ENCODE measurements around the gene CRBN. TPM values are rescaled to one million over a fixed set of nuclear protein-coding genes. Genes with fewer than 3 reads are reported as not detected.

Gene CRBN
- total and polyA plus RNA-seq, 9 of the 15 experiments (the other 6 are each of a cell fraction or from before 2014, with no cell fraction given) = 40.8 to 331 (median 57.4) TPM

DNA sequence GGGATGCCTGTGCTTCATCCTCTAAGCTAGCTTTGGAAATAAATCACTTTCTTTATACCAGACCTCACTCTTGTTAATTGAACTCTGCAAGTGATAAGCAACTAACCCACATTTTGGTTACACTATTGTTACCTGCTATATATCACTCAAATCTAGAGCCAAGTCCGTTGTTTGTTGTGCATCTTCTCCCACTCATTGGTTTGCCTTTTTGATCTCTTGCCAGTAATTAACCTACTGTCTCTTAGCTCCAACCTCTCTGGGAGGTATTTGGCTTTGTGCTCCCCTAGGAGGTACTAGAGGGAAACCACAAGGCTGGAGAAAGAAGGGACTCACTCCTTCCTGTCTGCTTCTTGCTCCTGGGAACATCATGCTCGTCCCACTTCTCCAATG lies 12.8 kb upstream of the CRBN start:
- Histone ChIP-seq H3K27ac (ENCODE audit: extremely low read depth, low read depth, low read length) (peak overlapping the region; percentile 27), H3K4me2 (ENCODE audit: insufficient read depth, low read length) (peak overlapping the region; percentile 62), H3K9me1 (ENCODE audit: control insufficient read depth, insufficient read depth, low read length) (no peaks in the 10 kb centered on the region), H3K79me2 (ENCODE audit: control insufficient read depth, insufficient read depth, low read length) (no peaks in the 10 kb centered on the region), H3K4me1 (replicated peaks in 1 of 2; ENCODE audit: control insufficient read depth in 2 of 2, insufficient read depth in 2 of 2, low read length in 2 of 2) (peaks cover 0 to 45% of the 10 kb centered on the region in 2 experiments; a peak in 3 of 5 replicates), H3K9me3 (replicated peaks; ENCODE audit: control insufficient read depth, insufficient read depth, low read depth, low read length) (no peaks in the 10 kb centered on the region), H3K36me3 (ENCODE audit: control insufficient read depth, insufficient read depth, low read length) (no peaks in the 10 kb centered on the region; the same call in 2 of the 3 replicates), H2AFZ (ENCODE audit: low read depth, low read length) (peak overlapping the region; percentile 79), H3K27me3 (ENCODE audit: control insufficient read depth in 2 of 2, insufficient read depth in 2 of 2, low read length in 2 of 2) (no peaks in the 10 kb centered on the region), H3K9ac (ENCODE audit: insufficient read depth in 1 of 2, low read depth in 2 of 2, low read length in 2 of 2) (peak overlapping the region in 1 of 2 experiments; percentile 4; a peak in 1 of 4 replicates), H4K20me1 (replicated peaks; ENCODE audit: control insufficient read depth, insufficient read depth, low read length) (no peaks in the 10 kb centered on the region), H3K4me3 (no peak overlapping the region)
- ATAC-seq = peak; percentile 54
- intact Hi-C loops (cut with micrococcal nuclease) = loop anchor here (2.0 kb wide), 1 partner anchor 809 kb away; no protein-coding TSS in a partner anchor
- DNase-seq (ENCODE audit: extremely low read depth in 1 of 4, low spot score in 3 of 4) = peak in 2 of 4 experiments; percentile 23 to 47
- in situ Hi-C loops (cut with MboI) = no loop called here
- POLR2A ChIA-PET = interaction anchor here (0.9 to 1.1 kb wide), 2 partner anchors 14 to 1095 kb away, joined by 4 to 5 read pairs; no protein-coding TSS in a partner anchor
- BruUV-seq (replicated peaks) = no TSS peak
- FAIRE-seq = peak; percentile 58
- WGBS (ENCODE audit: insufficient coverage, low coverage, missing lambda C conversion rate) = 15% methylated on average over 2 of the region's 2 CpGs
- CTCF ChIA-PET (ENCODE audit: low intra/inter-chr PET ratio) = no interaction called here
- TF ChIP-seq USF1 (CRISPR knock-in tag; IDR thresholded peaks at IDR 0.05) = no peak
- TF ChIP-seq ZFPM2 (CRISPR knock-in tag; IDR thresholded peaks at IDR 0.05) = 0 out of 2 replicates have a peak, but pooled peaks have one; percentile 14
- 0 out of 2 replicates have a peak, but pooled peaks have one; percentile 12 for TF ChIP-seq EHMT2 (IDR thresholded peaks at IDR 0.05)
- TF ChIP-seq TAF1 (IDR thresholded peaks at IDR 0.05; ENCODE audit: control insufficient read depth, extremely low read depth, insufficient read depth, low read length, severe bottlenecking) = no peak
- peak; percentile 72; the same call in 1 of the 2 replicates for TF ChIP-seq ZNF764 (CRISPR knock-in tag; IDR thresholded peaks at IDR 0.05; ENCODE audit: low read depth)
- no peak for TF ChIP-seq FOS (IDR thresholded peaks at IDR 0.05; ENCODE audit: extremely low read depth, insufficient read length)
- TF ChIP-seq, protein P1, sequence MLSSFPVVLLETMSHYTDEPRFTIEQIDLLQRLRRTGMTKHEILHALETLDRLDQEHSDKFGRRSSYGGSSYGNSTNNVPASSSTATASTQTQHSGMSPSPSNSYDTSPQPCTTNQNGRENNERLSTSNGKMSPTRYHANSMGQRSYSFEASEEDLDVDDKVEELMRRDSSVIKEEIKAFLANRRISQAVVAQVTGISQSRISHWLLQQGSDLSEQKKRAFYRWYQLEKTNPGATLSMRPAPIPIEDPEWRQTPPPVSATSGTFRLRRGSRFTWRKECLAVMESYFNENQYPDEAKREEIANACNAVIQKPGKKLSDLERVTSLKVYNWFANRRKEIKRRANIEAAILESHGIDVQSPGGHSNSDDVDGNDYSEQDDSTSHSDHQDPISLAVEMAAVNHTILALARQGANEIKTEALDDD (IDR thresholded peaks at IDR 0.05) = peak; percentile 85
- TF ChIP-seq ZBTB11 (CRISPR knock-in tag; IDR thresholded peaks at IDR 0.05) = 0 out of 6 replicates have a peak, but pooled peaks of 1 of the 3 experiments have one; percentile 42
- 0 out of 4 replicates have a peak, but pooled peaks of 1 of the 2 experiments have one; percentile 11 for TF ChIP-seq KDM1A (IDR thresholded peaks at IDR 0.05)
- peak; percentile 49; the same call in 1 of the 2 replicates for TF ChIP-seq ZFP1 (CRISPR knock-in tag; IDR thresholded peaks at IDR 0.05)
- TF ChIP-seq LEF1 (IDR thresholded peaks at IDR 0.05) = peak; percentile 13; the same call in 1 of the 2 replicates
- peak; percentile 2; the same call in 1 of the 2 replicates for TF ChIP-seq PKNOX1 (IDR thresholded peaks at IDR 0.05)
- TF ChIP-seq HNRNPL (IDR thresholded peaks at IDR 0.05; ENCODE audit: low read depth, low read length) = 0 out of 2 replicates have a peak, but pooled peaks have one; percentile 3
- peak; percentile 14; the same call in 1 of the 2 replicates for TF ChIP-seq GTF2E2 (tag; IDR thresholded peaks at IDR 0.05)
- no peak for TF ChIP-seq DACH1 (IDR thresholded peaks at IDR 0.05; ENCODE audit: partially characterized antibody)

All from K562 (cell line).